Colonic mucosa (tissue), 4 donors: ENCODE data around the gene PNLIPRP2. TPM values are rescaled to one million over a fixed set of nuclear protein-coding genes. Genes with fewer than 3 reads are reported as not detected.

ENCODE experiments used
- DNase-seq: peaks from one replicate; pipeline ENCODE4 v3.0.0-alpha.2; 2020
- H3K27ac ChIP-seq: fragments of 200-600 bp; one replicate; pipeline ENCODE4 v1.8.0; 2021
- H3K27me3 ChIP-seq: fragments of 200-600 bp; one replicate; pipeline ENCODE4 v1.8.0; 2021
- H3K36me3 ChIP-seq: fragments of 200-600 bp; one replicate; pipeline ENCODE4 v1.8.0; 2021
- H3K4me1 ChIP-seq: fragments of 200-600 bp; one replicate; pipeline ENCODE4 v1.8.0; 2021; ENCODE audit warnings: mild to moderate bottlenecking
- H3K4me3 ChIP-seq: fragments of 200-600 bp; one replicate; pipeline ENCODE4 v1.8.0; 2021
- H3K9ac ChIP-seq, 2 donors: one replicate each; pipeline ENCODE4 v1.7.0; 2013; ENCODE audit warnings: control low read depth in 2 of 2, low read depth in 2 of 2, low read length in 2 of 2
- H3K9me3 ChIP-seq: fragments of 200-600 bp; one replicate; pipeline ENCODE4 v1.8.0; 2021
- CTCF ChIP-seq: fragments of 200-600 bp; IDR thresholded peaks from one replicate; pipeline ENCODE4 v1.8.0; 2022; ENCODE audit warnings: antibody characterized with exemption, mild to moderate bottlenecking
- intact Hi-C: fragments of 100-400 bp; cut with DNase I; formaldehyde crosslinking; loops from one replicate; pipeline ENCODE4 v1.14.1; 2022
- total RNA-seq, 2 donors: library from RNA; stranded (reverse); fragmentation: NEBNext Ultra II Directional in 1 of 2; extraction: Animal tissue kit (Norgen Biotek cat#: 25700) in 1 of 2; gene quantifications; one replicate each; pipeline ENCODE4 v1.2.1, GENCODE V29; 2021
- donor health status: healthy.
- donor health status: DM: no; HTN: no; CAD: no.
- donor health status: DM: no; HTN: no; CAD: no.

Gene PNLIPRP2
- total RNA-seq, 2 donors from 2014 or later: 5.0 to 9.1 TPM

DNA sequence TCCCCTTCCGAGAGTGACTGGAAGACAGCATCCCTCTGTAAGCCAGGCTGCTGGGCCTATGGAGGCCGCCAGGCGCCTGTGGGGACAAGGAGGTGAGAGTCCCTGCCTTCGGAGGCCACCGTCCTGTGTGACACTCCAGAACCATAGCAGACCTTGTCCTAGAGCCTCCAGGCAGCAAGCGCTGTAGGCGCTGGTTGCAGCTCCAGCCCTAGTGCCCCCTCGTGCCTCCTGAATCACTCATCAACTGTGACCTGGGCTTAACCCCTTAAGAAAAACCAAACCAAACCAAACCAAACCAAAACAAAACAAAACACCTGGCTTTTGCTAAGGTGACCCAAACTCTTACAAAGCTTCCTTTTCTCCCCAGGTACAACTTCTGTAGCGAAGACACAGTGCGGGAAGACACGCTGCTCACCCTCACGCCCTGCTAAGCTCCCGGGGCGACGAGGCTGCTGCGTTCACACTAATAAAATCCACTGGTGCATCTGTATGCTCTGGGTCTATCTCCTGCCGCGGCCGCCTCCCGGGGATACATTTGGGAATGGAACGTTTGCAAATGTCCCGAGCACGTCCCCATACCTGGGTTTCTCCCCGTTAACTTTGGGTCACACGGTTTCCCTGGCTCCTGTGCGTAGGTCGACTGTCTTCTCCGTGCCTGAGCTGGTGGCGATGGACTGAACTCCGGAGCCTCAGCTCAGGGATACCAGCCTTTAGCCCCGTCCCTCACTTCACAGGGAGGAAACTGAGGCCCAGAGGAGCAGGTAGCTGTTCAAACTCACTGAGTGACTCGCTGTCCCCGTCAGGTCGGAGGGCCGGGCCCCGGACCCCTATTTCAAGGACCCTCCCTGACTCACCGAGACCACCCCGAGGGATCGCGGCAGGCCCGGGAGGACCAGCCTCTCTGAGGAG is 11.8 kb upstream of the PNLIPRP2 start:
- intact Hi-C loops: no loop called here
- peak; percentile 42 for DNase-seq
- H3K27ac ChIP-seq: no peak overlapping the region

DNA sequence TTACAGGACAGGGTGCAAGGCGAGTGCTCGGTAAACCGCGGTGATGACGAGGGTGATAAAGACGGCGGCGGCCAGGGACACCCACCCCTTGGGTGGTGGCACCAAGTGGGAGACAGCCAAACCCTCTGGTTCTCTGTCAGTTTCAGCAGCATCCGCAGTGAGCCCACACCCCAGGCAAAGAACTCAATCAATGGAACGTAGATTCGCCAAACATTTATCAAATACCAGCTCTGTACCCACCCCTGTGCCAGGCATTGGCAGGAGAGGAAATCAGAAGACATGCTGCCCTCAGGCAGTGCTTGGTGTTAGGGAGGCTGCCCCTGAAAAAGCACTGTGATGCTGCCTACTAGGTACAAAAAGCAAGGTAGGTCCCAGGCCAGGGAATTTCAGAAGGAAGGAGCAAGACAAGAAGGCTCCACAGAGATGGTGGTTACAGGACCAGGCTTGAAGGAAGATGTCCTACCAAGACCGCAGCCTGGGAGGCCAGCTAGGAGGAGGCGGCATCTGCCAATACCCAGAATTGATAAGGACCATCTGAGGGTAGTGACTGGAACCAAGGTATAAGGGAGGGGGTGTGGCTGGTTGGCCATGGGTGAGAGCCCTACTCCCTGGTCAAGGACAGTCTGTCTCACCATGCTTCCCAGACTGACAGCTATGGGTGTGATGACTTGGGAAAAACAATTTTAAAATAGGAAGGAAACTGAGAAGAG is 10.2 kb upstream of the PNLIPRP2 start:
- no peaks in the 10 kb centered on the region for H3K36me3 ChIP-seq
- H3K4me1 ChIP-seq: no peaks in the 10 kb centered on the region
- no peak for DNase-seq
- H3K27me3 ChIP-seq: peaks cover 9% of the 10 kb centered on the region
- H3K9ac ChIP-seq: no peak overlapping the region
- no peak overlapping the region for H3K27ac ChIP-seq
- no peaks in the 10 kb centered on the region for H3K9me3 ChIP-seq
- no peak overlapping the region for H3K4me3 ChIP-seq
- intact Hi-C loops: no loop called here
- no peak for TF ChIP-seq CTCF

More for the DNA sequence above, 11.8 kb upstream of the PNLIPRP2 start:
- no peaks in the 10 kb centered on the region for H3K4me1 ChIP-seq
- H3K9ac ChIP-seq: peak overlapping the region; percentile 79 to 88
- no peak for TF ChIP-seq CTCF
- peak overlapping the region; percentile 55 for H3K4me3 ChIP-seq
- peaks cover 9% of the 10 kb centered on the region for H3K27me3 ChIP-seq
- no peaks in the 10 kb centered on the region for H3K9me3 ChIP-seq
- no peaks in the 10 kb centered on the region for H3K36me3 ChIP-seq

GRCh38 chr10:116611153-116611545 is 9.6 kb upstream of the PNLIPRP2 start:
- no peak overlapping the region for H3K4me3 ChIP-seq
- intact Hi-C loops: no loop called here
- no peak for TF ChIP-seq CTCF
- H3K9me3 ChIP-seq: no peaks in the 10 kb centered on the region
- no peaks in the 10 kb centered on the region for H3K36me3 ChIP-seq
- peaks cover 9% of the 10 kb centered on the region for H3K27me3 ChIP-seq
- no peaks in the 10 kb centered on the region for H3K4me1 ChIP-seq
- H3K9ac ChIP-seq: no peak overlapping the region
- H3K27ac ChIP-seq: no peak overlapping the region
- DNase-seq: peak; percentile 45

- Histone ChIP-seq H3K9me3 (no peaks in the 10 kb centered on the region), H3K4me3 (no peak overlapping the region), H3K4me1 (no peaks in the 10 kb centered on the region), H3K9ac (no peak overlapping the region), H3K36me3 (no peaks in the 10 kb centered on the region), H3K27me3 (peaks cover 9% of the 10 kb centered on the region), H3K27ac (no peak overlapping the region)
- TF ChIP-seq CTCF: no peak
- no peak for DNase-seq
- intact Hi-C loops: no loop called here
These were observed 8.5 kb upstream of the PNLIPRP2 start for GRCh38 chr10:116612107-116612769.

- no peak for DNase-seq
- intact Hi-C loops: no loop called here
- Histone ChIP-seq H3K9ac (no peak overlapping the region), H3K27ac (no peak overlapping the region), H3K27me3 (peaks cover 9% of the 10 kb centered on the region), H3K9me3 (no peaks in the 10 kb centered on the region), H3K36me3 (no peaks in the 10 kb centered on the region), H3K4me3 (no peak overlapping the region), H3K4me1 (no peaks in the 10 kb centered on the region)
- TF ChIP-seq CTCF: no peak
These were observed 7.3 kb upstream of the PNLIPRP2 start for GRCh38 chr10:116613471-116613870.
